Measurements from ENCODE around the gene ALB. TPM values are rescaled to one million over a fixed set of nuclear protein-coding genes. Genes with fewer than 3 reads are reported as not detected.

Gene ALB
- total RNA-seq, 4 donors from 2014 or later: 1.1 TPM; not detected in 3

- TF ChIP-seq CTCF (IDR thresholded peaks at IDR 0.05; ENCODE audit: low read depth): no peak
Measured at GRCh38 chr4:73416423-73417087, 12.5 kb downstream of the ALB start.

GRCh38 chr4:73417342-73417741, 13.3 kb downstream of the ALB start:
- no peak for TF ChIP-seq CTCF (IDR thresholded peaks at IDR 0.05; ENCODE audit: low read depth)

- TF ChIP-seq CTCF (IDR thresholded peaks at IDR 0.05; ENCODE audit: low read depth): no peak
Measured at GRCh38 chr4:73417973-73418372, 13.9 kb downstream of the ALB start.

- TF ChIP-seq CTCF (IDR thresholded peaks at IDR 0.05; ENCODE audit: low read depth): no peak
Measured at GRCh38 chr4:73418677-73419076, 14.6 kb downstream of the ALB start.

- no peak for TF ChIP-seq CTCF (IDR thresholded peaks at IDR 0.05; ENCODE audit: low read depth)
Measured at GRCh38 chr4:73419106-73420038, 15.3 kb downstream of the ALB start.

GRCh38 chr4:73420615-73421014, 16.5 kb downstream of the ALB start:
- TF ChIP-seq CTCF (IDR thresholded peaks at IDR 0.05; ENCODE audit: low read depth): no peak

GRCh38 chr4:73421708-73422457, 17.8 kb downstream of the ALB start:
- TF ChIP-seq CTCF (IDR thresholded peaks at IDR 0.05; ENCODE audit: low read depth): no peak
